Measurements from ENCODE around the gene KCNQ1. TPM values are rescaled to one million over a fixed set of nuclear protein-coding genes. Genes with fewer than 3 reads are reported as not detected.

Gene KCNQ1
- total RNA-seq, 1 experiment from 2014 or later = 2.3 TPM

- Histone ChIP-seq H3K14ac (ENCODE audit: insufficient read depth, low read length) (no peak overlapping the region), H3K27me3 (ENCODE audit: insufficient read depth, low read length) (peaks cover 20% of the 10 kb centered on the region; the same call in 1 of the 2 replicates), H3K9ac (ENCODE audit: extremely low read depth, insufficient read length, low read length) (no peak overlapping the region)
These were observed 140.8 kb downstream of the KCNQ1 start for GRCh38 chr11:2585566-2586086.

More at GRCh38 chr11:2585566-2586086, 140.8 kb downstream of the KCNQ1 start:
- no CpG with 5 or more reads among the region's 6 CpGs for WGBS (ENCODE audit: extremely low coverage, insufficient read length, low lambda C conversion rate)
- H4K91ac ChIP-seq (ENCODE audit: insufficient read length, low read depth, low read length) = no peak overlapping the region
- no peak overlapping the region for H2BK20ac ChIP-seq (ENCODE audit: low read depth, low read length, poor library complexity, severe bottlenecking)
- no peak overlapping the region for H3K4me3 Mint-ChIP-seq
- no peak overlapping the region for H3K56ac ChIP-seq (ENCODE audit: insufficient read length, low read depth, low read length)
- no peaks in the 10 kb centered on the region for H3K4me1 ChIP-seq (ENCODE audit: insufficient read depth, low read length)
- H2AK5ac ChIP-seq (ENCODE audit: insufficient read length, low read length) = no peak overlapping the region
- no peak overlapping the region for H3K27ac ChIP-seq (ENCODE audit: insufficient read length, low read depth, low read length)
- H2BK12ac ChIP-seq (ENCODE audit: insufficient read length, low read depth, low read length) = no peak overlapping the region
- no peak overlapping the region for H2AFZ ChIP-seq (ENCODE audit: low read length)
- H3K79me1 ChIP-seq (ENCODE audit: insufficient read depth, low read depth, low read length, poor library complexity, severe bottlenecking) = no peaks in the 10 kb centered on the region
- H2BK120ac ChIP-seq (ENCODE audit: low read depth, low read length, poor library complexity, severe bottlenecking) = no peak overlapping the region
- H3K18ac ChIP-seq (ENCODE audit: insufficient read length, low read depth, low read length) = no peak overlapping the region
- no peak overlapping the region for H3K27ac Mint-ChIP-seq
- TF ChIP-seq, protein P1, sequence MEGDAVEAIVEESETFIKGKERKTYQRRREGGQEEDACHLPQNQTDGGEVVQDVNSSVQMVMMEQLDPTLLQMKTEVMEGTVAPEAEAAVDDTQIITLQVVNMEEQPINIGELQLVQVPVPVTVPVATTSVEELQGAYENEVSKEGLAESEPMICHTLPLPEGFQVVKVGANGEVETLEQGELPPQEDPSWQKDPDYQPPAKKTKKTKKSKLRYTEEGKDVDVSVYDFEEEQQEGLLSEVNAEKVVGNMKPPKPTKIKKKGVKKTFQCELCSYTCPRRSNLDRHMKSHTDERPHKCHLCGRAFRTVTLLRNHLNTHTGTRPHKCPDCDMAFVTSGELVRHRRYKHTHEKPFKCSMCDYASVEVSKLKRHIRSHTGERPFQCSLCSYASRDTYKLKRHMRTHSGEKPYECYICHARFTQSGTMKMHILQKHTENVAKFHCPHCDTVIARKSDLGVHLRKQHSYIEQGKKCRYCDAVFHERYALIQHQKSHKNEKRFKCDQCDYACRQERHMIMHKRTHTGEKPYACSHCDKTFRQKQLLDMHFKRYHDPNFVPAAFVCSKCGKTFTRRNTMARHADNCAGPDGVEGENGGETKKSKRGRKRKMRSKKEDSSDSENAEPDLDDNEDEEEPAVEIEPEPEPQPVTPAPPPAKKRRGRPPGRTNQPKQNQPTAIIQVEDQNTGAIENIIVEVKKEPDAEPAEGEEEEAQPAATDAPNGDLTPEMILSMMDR (conservative IDR thresholded peaks at IDR 0.05) = no peak
- no peak overlapping the region for H3K4me2 ChIP-seq (ENCODE audit: insufficient read depth, insufficient read length, low read length)
- DNase-seq = no peak
- no peak overlapping the region for H2BK5ac ChIP-seq (ENCODE audit: insufficient read length, low read length)
- H3K36me3 Mint-ChIP-seq (ENCODE audit: insufficient read depth in 1 of 3, low read depth in 3 of 3) = no peaks in the 10 kb centered on the region
- no peak overlapping the region for H3T11ph ChIP-seq (ENCODE audit: low read length)
- H2BK15ac ChIP-seq (ENCODE audit: low read depth, low read length) = no peak overlapping the region
- no peaks in the 10 kb centered on the region for H3K4me1 Mint-ChIP-seq
- H3K23me2 ChIP-seq (ENCODE audit: insufficient read length, low read depth, low read length, poor library complexity, severe bottlenecking) = no peaks in the 10 kb centered on the region
- H4K8ac ChIP-seq (replicated peaks; ENCODE audit: insufficient read length, low read depth, low read length) = no peak overlapping the region
- H3K79me2 ChIP-seq (ENCODE audit: insufficient read depth, low read length) = no peaks in the 10 kb centered on the region
- peaks cover 61% of the 10 kb centered on the region for H3K27me3 Mint-ChIP-seq (ENCODE audit: low read depth)
- H4K20me1 ChIP-seq (ENCODE audit: control insufficient read depth, insufficient read depth, insufficient read length) = no peaks in the 10 kb centered on the region
- no peak overlapping the region for H4K5ac ChIP-seq (ENCODE audit: insufficient read length, low read depth, low read length)
- H3K9me3 Mint-ChIP-seq = no peaks in the 10 kb centered on the region
- H3K9me3 ChIP-seq (ENCODE audit: control insufficient read depth, low read depth, low read length) = no peaks in the 10 kb centered on the region
- no peak overlapping the region for H3K4ac ChIP-seq (ENCODE audit: low read depth, low read length)
- H3K23ac ChIP-seq (ENCODE audit: insufficient read length, low read depth, low read length) = no peak overlapping the region

All from H9 (cell line).